Measurements from ENCODE around the gene SCUBE2.

The SCUBE2 gene

DNA sequence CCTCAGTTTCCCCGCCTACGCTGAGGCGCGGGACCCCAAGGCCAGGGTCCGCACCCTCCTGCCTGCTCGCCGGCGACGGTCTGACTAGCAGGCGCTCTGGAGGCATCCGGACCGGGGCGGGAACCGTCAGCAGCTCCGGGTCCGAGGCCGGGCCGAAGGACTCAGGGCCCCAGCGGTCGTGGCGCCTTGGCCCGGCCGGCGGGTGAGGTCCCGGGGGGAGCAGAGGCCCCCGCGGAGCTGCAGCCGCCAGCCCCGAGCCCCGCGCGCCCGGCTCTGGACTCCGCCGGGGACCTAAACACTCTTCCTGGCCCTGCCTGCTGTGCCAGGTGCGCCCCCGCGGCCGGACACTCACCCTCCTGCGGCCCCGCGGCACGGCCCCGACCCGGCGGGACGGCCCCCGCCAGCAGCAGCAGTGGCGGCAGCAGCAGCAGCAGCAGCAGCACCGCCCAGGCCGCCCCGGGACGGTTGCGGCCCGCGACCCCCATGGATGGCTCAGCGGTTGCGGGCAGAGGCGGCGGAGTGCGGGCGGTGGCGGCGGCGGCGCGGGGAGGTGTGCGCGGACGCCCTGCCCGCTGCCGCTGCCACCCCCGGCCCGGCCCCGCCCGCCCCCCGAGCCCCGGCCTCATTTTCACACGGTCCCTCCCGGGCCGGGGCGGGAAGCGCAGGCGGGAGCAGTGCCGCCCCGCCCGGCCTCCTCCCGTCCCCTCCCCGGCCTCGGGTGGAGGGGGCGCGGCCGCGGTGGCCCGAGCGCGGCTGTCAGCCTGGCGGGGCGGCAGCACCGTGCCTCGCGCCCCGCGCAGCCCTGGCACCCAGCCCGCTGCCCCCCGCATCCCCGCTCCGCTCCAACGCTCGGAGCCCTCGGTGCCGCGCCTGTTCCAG is at the start of gene SCUBE2:
SCUBE2 (minus strand) TSS at position 556 of the 879 bp plus-strand sequence; CDS start at position 485, 71 bp downstream.
- no peak for DNase-seq (ENCODE audit: low read depth, low spot score)

GRCh38 chr11:9141186-9141585 is 49.8 kb upstream of the SCUBE2 start:
- DNase-seq (ENCODE audit: low read depth, low spot score), result no peak

GRCh38 chr11:9139628-9140357 is 48.4 kb upstream of the SCUBE2 start:
- DNase-seq (ENCODE audit: low read depth, low spot score), result no peak

DNA sequence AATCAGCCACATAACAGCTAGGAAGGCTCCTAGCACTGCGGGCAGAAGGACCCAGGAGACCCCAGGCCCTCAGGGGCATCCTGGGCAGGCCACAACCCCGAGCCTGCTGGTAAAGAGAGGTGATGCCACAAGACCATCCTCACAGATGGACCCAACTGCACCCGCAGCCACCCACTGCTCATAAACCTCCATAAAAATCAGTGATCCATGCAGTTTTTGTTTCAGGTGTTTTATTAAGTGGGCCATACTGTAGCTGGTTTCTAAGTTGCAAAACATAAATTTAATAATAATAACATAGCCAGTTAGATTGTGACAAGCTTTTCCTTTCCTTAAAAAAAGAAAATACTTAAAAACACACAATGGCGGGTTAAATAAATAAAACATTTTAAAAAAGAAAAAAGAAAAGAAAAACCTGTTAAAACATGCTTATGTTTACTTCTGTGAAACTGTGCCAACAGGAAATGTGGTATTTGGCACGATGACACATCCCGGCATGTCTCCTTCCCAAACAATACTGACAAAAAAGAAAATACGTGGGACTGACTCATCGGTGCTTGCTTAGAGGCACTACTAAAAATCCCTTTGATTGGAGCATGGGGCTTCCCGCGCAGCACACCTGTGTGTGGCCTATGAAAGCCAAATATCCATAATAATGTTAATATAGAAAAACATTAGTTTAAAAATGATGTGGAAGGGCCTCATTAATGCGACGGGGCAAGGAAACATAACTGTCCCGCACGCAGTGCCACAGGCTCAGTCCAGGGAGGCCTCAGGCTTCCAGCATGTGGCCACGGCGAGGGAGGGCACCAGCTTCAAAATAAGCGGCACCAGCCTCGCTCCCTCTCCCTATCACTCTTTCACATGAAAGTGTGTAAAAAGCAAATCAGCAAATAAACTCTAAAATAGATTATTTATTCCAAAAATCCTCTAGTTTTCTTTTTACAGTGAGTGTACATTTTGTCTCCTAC is 47.5 kb upstream of the SCUBE2 start:
- DNase-seq (ENCODE audit: low read depth, low spot score), result peak; percentile 90

- no peak for DNase-seq (ENCODE audit: low read depth, low spot score)
These were observed 46.7 kb upstream of the SCUBE2 start for GRCh38 chr11:9138133-9138453.

DNA sequence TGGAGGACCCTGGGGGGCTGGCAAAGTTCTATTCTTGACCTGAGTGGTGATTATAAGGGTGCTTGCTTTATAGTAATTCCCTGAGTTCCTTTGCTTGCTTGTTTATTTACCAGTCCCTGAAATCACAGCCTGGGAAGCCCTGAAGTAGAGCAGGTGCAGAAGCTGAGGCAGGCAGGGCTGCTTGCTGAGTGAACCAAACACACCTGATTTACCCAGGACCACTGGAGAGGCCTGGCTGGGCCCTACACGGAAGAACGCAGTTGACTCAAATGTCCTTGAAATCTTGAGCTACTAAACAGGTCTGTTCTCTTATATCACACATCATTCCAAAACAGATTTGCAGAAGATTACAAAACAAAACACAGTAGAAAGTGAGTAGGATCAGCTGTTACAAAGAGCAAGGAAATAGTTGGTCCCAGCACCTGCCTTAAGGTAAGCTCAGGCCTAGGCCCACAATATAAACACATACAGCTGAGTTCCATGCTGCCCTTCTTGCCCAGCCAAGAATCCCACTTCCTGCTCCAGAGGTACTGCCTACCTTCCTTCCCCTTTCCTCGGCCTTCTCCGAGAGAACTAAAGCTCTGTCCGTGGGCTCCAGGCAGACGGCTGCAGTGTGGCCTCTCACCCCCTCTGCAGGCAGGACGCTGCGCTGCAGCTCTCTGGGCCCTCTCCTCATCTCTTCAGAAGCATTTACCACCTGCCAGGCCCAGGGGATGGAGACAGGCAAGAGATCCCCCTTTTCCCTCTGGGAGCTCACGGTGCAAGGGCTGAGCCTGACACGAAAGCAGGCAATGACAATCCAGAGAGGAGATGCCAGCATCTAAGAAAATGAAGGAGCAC is 46.1 kb upstream of the SCUBE2 start:
- peak; percentile 54 for DNase-seq (ENCODE audit: low read depth, low spot score)

DNA sequence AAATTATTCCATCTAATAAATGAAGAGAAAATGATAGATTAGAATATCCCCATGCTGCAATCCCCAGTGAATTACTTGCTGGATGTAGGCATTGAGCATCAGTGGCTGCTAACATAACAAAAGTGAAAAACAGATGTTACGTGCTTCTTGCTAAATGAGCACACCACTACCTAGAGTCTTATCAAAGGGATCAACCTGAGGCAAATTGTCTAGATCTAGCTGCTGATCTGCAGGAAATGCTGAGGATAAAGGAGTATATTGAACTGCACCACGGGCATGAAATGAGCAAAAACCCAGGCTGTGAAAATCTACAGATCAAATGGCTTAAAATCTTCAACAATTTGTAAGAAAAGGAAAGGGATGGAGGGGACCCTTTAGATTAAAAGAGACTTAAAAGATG is 45.3 kb upstream of the SCUBE2 start:
- no peak for DNase-seq (ENCODE audit: low read depth, low spot score)

- no peak for DNase-seq (ENCODE audit: low read depth, low spot score)
These were observed 42.6 kb upstream of the SCUBE2 start for GRCh38 chr11:9133956-9134355.

GRCh38 chr11:9132203-9132878 is 40.9 kb upstream of the SCUBE2 start:
- no peak for DNase-seq (ENCODE audit: low read depth, low spot score)

- DNase-seq (ENCODE audit: low read depth, low spot score), result no peak
These were observed 38.9 kb upstream of the SCUBE2 start for GRCh38 chr11:9130297-9130696.

- no peak for DNase-seq (ENCODE audit: low read depth, low spot score)
These were observed 35.2 kb upstream of the SCUBE2 start for GRCh38 chr11:9126636-9127035.

DNA sequence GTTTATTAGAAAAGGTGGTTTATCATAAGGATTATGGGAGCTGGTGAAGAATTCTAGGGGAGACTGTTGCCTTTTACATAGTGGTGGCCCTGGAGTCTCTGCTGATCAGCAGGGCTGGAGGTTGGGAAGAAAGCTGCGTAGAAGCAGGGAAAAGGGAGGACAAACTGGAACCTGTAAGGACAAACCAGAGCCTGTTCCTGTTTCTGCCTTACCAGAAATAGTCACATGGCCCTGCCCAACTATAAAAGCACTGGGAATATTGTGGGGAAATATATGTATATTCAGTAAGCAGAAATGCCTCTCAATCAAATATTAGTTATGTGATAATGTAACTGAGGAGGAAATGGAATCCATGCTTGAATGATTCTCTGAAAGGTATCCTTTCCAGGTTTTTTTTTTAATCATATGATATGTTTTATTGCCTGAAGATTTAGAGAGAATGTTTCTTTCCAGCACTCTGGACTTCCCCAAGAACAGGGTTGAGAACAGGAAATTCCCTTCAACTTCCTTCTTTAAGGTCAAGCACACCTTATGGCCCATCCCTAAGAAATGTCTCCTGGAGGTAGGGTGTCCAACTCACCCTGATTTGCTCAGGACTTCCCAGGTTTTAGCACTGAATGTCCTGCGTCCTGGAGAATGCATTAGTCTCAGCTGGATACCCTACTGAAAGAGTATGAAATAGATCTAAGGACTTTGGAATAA is 33.9 kb upstream of the SCUBE2 start:
- no peak for DNase-seq (ENCODE audit: low read depth, low spot score)

- no peak for DNase-seq (ENCODE audit: low read depth, low spot score)
These were observed 32.4 kb upstream of the SCUBE2 start for GRCh38 chr11:9123595-9124304.

GRCh38 chr11:9121469-9121796 is 30.0 kb upstream of the SCUBE2 start:
- DNase-seq (ENCODE audit: low read depth, low spot score), result no peak

- DNase-seq (ENCODE audit: low read depth, low spot score), result no peak
These were observed 29.5 kb upstream of the SCUBE2 start for GRCh38 chr11:9120664-9121468.

- DNase-seq (ENCODE audit: low read depth, low spot score), result no peak
These were observed 26.9 kb upstream of the SCUBE2 start for GRCh38 chr11:9118277-9118676.

DNA sequence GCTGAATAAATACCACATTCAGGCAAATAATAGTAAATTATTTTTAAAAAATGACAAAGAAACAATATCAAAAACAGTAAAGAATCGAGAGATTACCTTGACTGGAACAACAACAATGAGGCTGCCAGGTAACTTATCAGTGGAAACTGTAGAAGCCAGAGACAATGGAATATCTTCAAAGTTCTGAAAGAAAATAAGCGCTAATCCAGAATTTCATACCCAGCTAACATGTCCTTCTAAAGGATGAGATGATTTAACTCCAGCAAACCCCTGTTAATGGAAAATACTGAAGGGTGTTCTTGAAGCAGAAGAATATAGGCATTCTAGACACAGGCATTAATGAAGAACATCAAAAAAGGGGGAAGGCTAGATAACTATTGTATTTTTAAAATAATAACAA is 20.7 kb upstream of the SCUBE2 start:
- DNase-seq (ENCODE audit: low read depth, low spot score), result no peak
